Naive thymus-derived CD4-positive, alpha-beta T cell (primary cell): Measurements from ENCODE around the gene PDZD8. TPM values are rescaled to one million over a fixed set of nuclear protein-coding genes. Genes with fewer than 3 reads are reported as not detected.

Experiments
- ATAC-seq: fragments of 150-1000 bp; cut with Tn5 transposase; 2 replicates; pipeline ENCODE4 v1.10.0; 2021; ENCODE audit warnings: mild to moderate bottlenecking, moderate library complexity
- CTCF ChIA-PET: fragments of 350-600 bp; sonication (Branson Sonifier 250); formaldehyde crosslinking; loops from one replicate; lab custom pipeline; 2021; ENCODE audit warnings: antibody characterized with exemption; lab: Charles Lee
- POLR2A ChIA-PET: fragments of 350-600 bp; sonication (Branson Sonifier 250); formaldehyde crosslinking; loops from one replicate; lab custom pipeline; 2021; ENCODE audit warnings: antibody characterized with exemption, inconsistent platforms; lab: Charles Lee
- DNase-seq, 9 donors: peaks; one replicate each; pipeline versions ENCODE4 v3.0.0 to v3.0.0-alpha.2; 2020 to 2022; ENCODE audit warnings: mixed read lengths in 1 of 9
- H3K27ac ChIP-seq: one replicate; pipeline ENCODE4 v1.7.0; 2013; ENCODE audit warnings: mild to moderate bottlenecking, low read depth, low read length, moderate library complexity
- H3K27me3 ChIP-seq, 2 donors: one replicate each; pipeline ENCODE4 v1.7.0; 2013; ENCODE audit warnings: low read length in 2 of 2, mild to moderate bottlenecking in 2 of 2, moderate library complexity in 2 of 2; ENCODE audit not compliant: control insufficient read depth in 2 of 2, insufficient read depth in 2 of 2
- H3K36me3 ChIP-seq, 3 experiments: 1 replicate in 2 of 3; 2 replicates in 1 of 3; pipeline ENCODE4 v1.7.0; 2013; ENCODE audit warnings: low read length in 3 of 3, mild to moderate bottlenecking in 3 of 3, moderate library complexity in 1 of 3; ENCODE audit not compliant: insufficient read depth in 3 of 3, control insufficient read depth in 2 of 3
- H3K4me1 ChIP-seq, 2 donors: one replicate each; pipeline ENCODE4 v1.7.0; 2013; ENCODE audit warnings: low read length in 2 of 2, mild to moderate bottlenecking in 2 of 2, moderate library complexity in 1 of 2; ENCODE audit not compliant: control insufficient read depth in 2 of 2, insufficient read depth in 2 of 2
- H3K4me3 ChIP-seq: 2 replicates; pipeline ENCODE4 v1.7.0; 2013; ENCODE audit warnings: mild to moderate bottlenecking, low read length
- H3K9me3 ChIP-seq, 3 experiments: 1 replicate in 2 of 3; 2 replicates in 1 of 3; pipeline ENCODE4 v1.7.0; 2013; ENCODE audit warnings: low read length in 3 of 3; ENCODE audit not compliant: control insufficient read depth in 2 of 3
- H3K27ac Mint-ChIP-seq, 9 donors: one replicate each; pipeline ENCODE4 v1.8.0; 2020 to 2022; ENCODE audit warnings: mixed read lengths in 9 of 9, mild to moderate bottlenecking in 8 of 9, moderate library complexity in 5 of 9, inconsistent platforms in 2 of 9
- H3K27me3 Mint-ChIP-seq, 5 donors: one replicate each; pipeline ENCODE4 v1.8.0; 2021 to 2022; ENCODE audit warnings: mixed read lengths in 5 of 5, mild to moderate bottlenecking in 1 of 5
- H3K36me3 Mint-ChIP-seq, 5 donors: one replicate each; pipeline ENCODE4 v1.8.0; 2020 to 2022; ENCODE audit warnings: mixed read lengths in 5 of 5, mild to moderate bottlenecking in 3 of 5, inconsistent platforms in 1 of 5
- H3K4me1 Mint-ChIP-seq, 7 donors: one replicate each; pipeline ENCODE4 v1.8.0; 2020 to 2022; ENCODE audit warnings: mixed read lengths in 7 of 7, mild to moderate bottlenecking in 3 of 7, inconsistent platforms in 1 of 7
- H3K4me3 Mint-ChIP-seq, 10 donors: one replicate each; pipeline ENCODE4 v1.8.0; 2020 to 2022; ENCODE audit warnings: mild to moderate bottlenecking in 10 of 10, mixed read lengths in 10 of 10, moderate library complexity in 6 of 10, inconsistent platforms in 2 of 10
- H3K9me3 Mint-ChIP-seq, 11 donors: one replicate each; pipeline ENCODE4 v1.8.0; 2020 to 2022; ENCODE audit warnings: mixed read lengths in 11 of 11, mild to moderate bottlenecking in 4 of 11, inconsistent platforms in 1 of 11, moderate library complexity in 1 of 11
- intact Hi-C, 2 donors: fragments of 100-400 bp; cut with micrococcal nuclease; formaldehyde crosslinking; loops; one replicate each; pipeline ENCODE4 v1.15.1; 2023
- polyA plus RNA-seq, 2 donors: library from polyadenylated mRNA; unstranded; fragments of 300-500 nt; fragmentation: Illumina TruSeq; gene quantifications; one replicate each; pipeline ENCODE4 v1.2.3, GENCODE V29; 2021
- total RNA-seq, 6 experiments: library from RNA in 5 of 6; stranded (reverse) in 5 of 6; gene quantifications; 1 replicate in 5 of 6; 2 replicates in 1 of 6; pipeline ENCODE4 v1.2.3 and lab custom pipeline; 2021 to 2026

The PDZD8 gene
- total and polyA plus RNA-seq, 7 experiments from 2014 or later: 8.5 to 24.0 (median 12.7) TPM

DNA sequence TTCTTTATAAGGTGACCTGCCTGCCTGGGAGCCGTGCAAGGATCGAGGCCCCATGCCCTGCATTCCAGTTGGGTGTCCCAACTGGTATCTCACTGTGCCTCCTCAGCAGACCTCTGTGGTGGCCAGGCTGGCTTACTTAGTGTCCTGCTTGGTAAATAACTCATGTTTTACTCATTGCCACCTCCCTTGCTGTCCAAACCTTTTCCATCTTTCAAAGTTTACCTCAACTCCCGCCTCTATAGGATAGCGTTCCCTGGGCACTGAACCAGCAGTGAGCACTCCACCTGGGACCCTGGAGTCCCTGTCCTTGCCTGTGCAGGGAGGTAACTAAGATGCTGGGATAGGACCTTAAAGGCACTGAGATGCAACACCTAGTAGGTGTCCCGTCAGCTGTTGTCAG is 100.7 kb downstream of the PDZD8 start:
- POLR2A ChIA-PET: no interaction called here
- ATAC-seq: no peak
- peaks cover 0 to 9% (median 0%) of the 10 kb centered on the region in 5 donors for H3K36me3 Mint-ChIP-seq

GRCh38 chr10:117273980-117274379 is 101.3 kb downstream of the PDZD8 start:
- Mint-ChIP-seq H3K4me3 (no peak overlapping the region), H3K36me3 (peaks cover 0 to 9% (median 0%) of the 10 kb centered on the region in 5 donors), H3K9me3 (no peaks in the 10 kb centered on the region), H3K4me1 (no peaks in the 10 kb centered on the region), H3K27ac (no peak overlapping the region), H3K27me3 (no peaks in the 10 kb centered on the region)
- H3K27me3 ChIP-seq: no peaks in the 10 kb centered on the region
- CTCF ChIA-PET: interaction anchor here (1.1 kb wide), 1 partner anchor 57 kb away, joined by 3 read pairs; no protein-coding TSS in a partner anchor
- no peaks in the 10 kb centered on the region for H3K36me3 ChIP-seq
- intact Hi-C loops: no loop called here
- DNase-seq (no peak), ATAC-seq (no peak)
- H3K4me3 ChIP-seq: no peak overlapping the region
- no peaks in the 10 kb centered on the region for H3K4me1 ChIP-seq
- no peaks in the 10 kb centered on the region for H3K9me3 ChIP-seq
- POLR2A ChIA-PET: no interaction called here
- H3K27ac ChIP-seq: no peak overlapping the region

More for the DNA sequence above, 100.7 kb downstream of the PDZD8 start:
- H3K27ac Mint-ChIP-seq: no peak overlapping the region
- CTCF ChIA-PET: no interaction called here
- Histone ChIP-seq H3K9me3 (no peaks in the 10 kb centered on the region), H3K36me3 (no peaks in the 10 kb centered on the region), H3K4me3 (no peak overlapping the region), H3K4me1 (no peaks in the 10 kb centered on the region), H3K27me3 (no peaks in the 10 kb centered on the region), H3K27ac (no peak overlapping the region)
- H3K4me3 Mint-ChIP-seq: no peak overlapping the region
- H3K27me3 Mint-ChIP-seq: no peaks in the 10 kb centered on the region
- H3K9me3 Mint-ChIP-seq: no peaks in the 10 kb centered on the region
- intact Hi-C loops: no loop called here
- no peaks in the 10 kb centered on the region for H3K4me1 Mint-ChIP-seq
- DNase-seq: no peak

DNA sequence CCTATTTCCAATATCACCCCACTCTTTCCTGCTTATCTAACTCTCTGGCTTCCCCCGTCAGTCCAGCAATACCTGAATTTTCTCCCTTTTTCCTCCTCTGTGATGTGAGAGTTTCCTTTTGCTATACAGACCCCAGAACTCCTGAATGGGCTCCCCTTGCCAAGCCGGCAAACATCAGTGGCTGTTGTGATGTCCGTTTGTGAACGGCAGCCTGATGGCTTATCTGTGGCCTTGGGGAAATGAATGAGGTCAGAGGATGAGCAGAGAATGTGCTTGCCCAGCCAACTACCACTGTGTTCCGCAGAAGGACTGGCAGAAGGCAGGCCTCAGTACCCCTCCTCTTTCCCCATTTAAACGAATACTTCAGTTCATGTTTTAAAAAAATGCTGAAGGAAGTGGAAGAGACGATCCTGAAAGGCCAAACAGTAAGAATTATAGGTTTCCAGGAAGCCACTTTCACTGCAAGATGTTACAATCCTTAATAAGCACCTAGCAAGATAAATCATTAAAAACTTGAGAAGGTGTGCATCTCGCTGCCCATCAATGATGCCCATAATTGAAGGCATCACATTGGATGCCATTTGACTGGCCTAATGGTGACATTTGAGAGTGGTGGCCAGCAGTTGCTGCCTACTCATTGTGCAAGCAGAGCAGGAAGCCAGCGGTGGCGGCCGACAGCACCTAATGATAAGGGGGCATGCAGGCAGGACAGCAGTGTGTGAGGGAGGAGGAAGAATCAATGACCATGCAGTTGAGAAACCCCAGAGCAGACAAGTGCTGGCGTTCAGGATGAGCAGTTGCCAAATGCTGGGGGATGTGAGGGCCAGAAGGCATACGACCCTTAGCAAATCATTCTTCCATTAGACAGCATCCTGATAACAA is 102.8 kb downstream of the PDZD8 start:
- Mint-ChIP-seq H3K4me3 (no peak overlapping the region), H3K4me1 (no peaks in the 10 kb centered on the region), H3K27ac (no peak overlapping the region), H3K9me3 (no peaks in the 10 kb centered on the region), H3K27me3 (no peaks in the 10 kb centered on the region), H3K36me3 (peaks cover 0 to 9% (median 0%) of the 10 kb centered on the region in 5 donors)
- POLR2A ChIA-PET: no interaction called here
- Histone ChIP-seq H3K4me3 (no peak overlapping the region), H3K36me3 (no peaks in the 10 kb centered on the region), H3K4me1 (no peaks in the 10 kb centered on the region), H3K9me3 (no peaks in the 10 kb centered on the region), H3K27me3 (no peaks in the 10 kb centered on the region), H3K27ac (no peak overlapping the region)
- ATAC-seq (peak; percentile 61), DNase-seq (no peak)
- CTCF ChIA-PET: no interaction called here
- intact Hi-C loops: no loop called here

- CTCF ChIA-PET: no interaction called here
- intact Hi-C loops: no loop called here
- H3K9me3 Mint-ChIP-seq: no peaks in the 10 kb centered on the region
Measured at GRCh38 chr10:117271427-117271826, 103.8 kb downstream of the PDZD8 start.

DNA sequence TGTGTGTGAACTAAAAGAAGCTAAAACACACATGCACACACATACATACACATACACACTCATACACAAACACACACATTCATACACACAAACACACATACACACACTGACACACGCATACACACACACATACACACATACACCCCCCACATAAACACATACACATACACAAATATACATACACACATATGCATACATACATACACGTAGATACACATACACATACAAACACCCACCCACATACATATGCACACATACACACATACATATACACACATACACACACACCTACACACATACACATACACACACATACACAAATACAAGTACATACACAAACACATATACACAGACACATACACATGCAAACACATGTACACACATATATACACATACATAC is 106.3 kb downstream of the PDZD8 start:
- no peak for ATAC-seq
- H3K27ac Mint-ChIP-seq: no peak overlapping the region

More at GRCh38 chr10:117271427-117271826, 103.8 kb downstream of the PDZD8 start:
- Histone ChIP-seq H3K27me3 (no peaks in the 10 kb centered on the region), H3K4me1 (no peaks in the 10 kb centered on the region), H3K9me3 (no peaks in the 10 kb centered on the region), H3K36me3 (no peaks in the 10 kb centered on the region), H3K4me3 (no peak overlapping the region), H3K27ac (no peak overlapping the region)
- H3K4me3 Mint-ChIP-seq: no peak overlapping the region
- POLR2A ChIA-PET: no interaction called here
- peaks cover 0 to 6% (median 0%) of the 10 kb centered on the region in 5 donors for H3K36me3 Mint-ChIP-seq
- H3K4me1 Mint-ChIP-seq: no peaks in the 10 kb centered on the region
- no peaks in the 10 kb centered on the region for H3K27me3 Mint-ChIP-seq
- ATAC-seq (no peak), DNase-seq (no peak)
- no peak overlapping the region for H3K27ac Mint-ChIP-seq

DNA sequence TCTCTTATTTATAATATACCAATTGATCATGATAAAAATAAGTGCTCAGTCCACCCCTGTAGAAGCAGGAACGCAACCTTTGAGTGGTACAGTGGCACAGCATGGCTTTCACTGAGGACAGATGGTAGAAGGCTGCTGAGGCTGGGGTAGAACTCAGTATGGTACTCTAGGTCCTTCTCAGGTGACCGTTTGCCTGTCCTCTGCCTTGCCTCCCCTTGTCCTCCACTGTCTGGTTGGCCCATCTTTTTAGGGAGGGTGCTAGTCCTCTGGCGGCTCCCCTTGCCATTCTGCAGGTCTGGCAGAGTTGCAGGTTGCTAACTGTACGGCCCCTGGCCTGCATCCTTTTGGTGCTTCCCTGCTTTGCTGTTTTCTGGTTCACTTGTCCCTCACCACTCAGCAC is 107.0 kb downstream of the PDZD8 start:
- POLR2A ChIA-PET: no interaction called here
- CTCF ChIA-PET: no interaction called here
- H3K4me1 ChIP-seq: no peaks in the 10 kb centered on the region

More for the DNA sequence above, 106.3 kb downstream of the PDZD8 start:
- no peak for DNase-seq
- H3K4me1 ChIP-seq: no peaks in the 10 kb centered on the region
- no peaks in the 10 kb centered on the region for H3K4me1 Mint-ChIP-seq
- no peaks in the 10 kb centered on the region for H3K9me3 ChIP-seq
- intact Hi-C loops: no loop called here
- H3K36me3 ChIP-seq: no peaks in the 10 kb centered on the region
- H3K4me3 ChIP-seq: no peak overlapping the region
- no peaks in the 10 kb centered on the region for H3K27me3 ChIP-seq
- POLR2A ChIA-PET: no interaction called here
- CTCF ChIA-PET: no interaction called here
- no peak overlapping the region for H3K27ac ChIP-seq
- no peaks in the 10 kb centered on the region for H3K9me3 Mint-ChIP-seq
- H3K4me3 Mint-ChIP-seq: no peak overlapping the region
- H3K36me3 Mint-ChIP-seq: no peaks in the 10 kb centered on the region
- H3K27me3 Mint-ChIP-seq: peaks cover 0 to 11% (median 6%) of the 10 kb centered on the region in 5 donors

GRCh38 chr10:117266812-117267211 is 108.4 kb downstream of the PDZD8 start:
- ATAC-seq (no peak), DNase-seq (no peak)
- Mint-ChIP-seq H3K4me1 (no peaks in the 10 kb centered on the region), H3K27ac (no peak overlapping the region), H3K9me3 (no peaks in the 10 kb centered on the region), H3K27me3 (peaks cover 0 to 27% (median 14%) of the 10 kb centered on the region in 5 donors), H3K4me3 (no peak overlapping the region), H3K36me3 (no peaks in the 10 kb centered on the region)
- no peaks in the 10 kb centered on the region for H3K36me3 ChIP-seq
- H3K4me1 ChIP-seq: no peaks in the 10 kb centered on the region
- intact Hi-C loops: no loop called here
- no peaks in the 10 kb centered on the region for H3K27me3 ChIP-seq
- H3K9me3 ChIP-seq: no peaks in the 10 kb centered on the region
- ChIA-PET POLR2A (no interaction called here), CTCF (no interaction called here)
- no peak overlapping the region for H3K4me3 ChIP-seq
- no peak overlapping the region for H3K27ac ChIP-seq

More for the DNA sequence above, 107.0 kb downstream of the PDZD8 start:
- Histone ChIP-seq H3K27ac (no peak overlapping the region), H3K9me3 (no peaks in the 10 kb centered on the region), H3K36me3 (no peaks in the 10 kb centered on the region), H3K4me3 (no peak overlapping the region), H3K27me3 (no peaks in the 10 kb centered on the region)
- intact Hi-C loops: no loop called here
- H3K9me3 Mint-ChIP-seq: no peaks in the 10 kb centered on the region
- no peaks in the 10 kb centered on the region for H3K36me3 Mint-ChIP-seq
- DNase-seq (no peak), ATAC-seq (no peak)
- no peak overlapping the region for H3K27ac Mint-ChIP-seq
- H3K27me3 Mint-ChIP-seq: peaks cover 0 to 13% (median 6%) of the 10 kb centered on the region in 5 donors
- no peaks in the 10 kb centered on the region for H3K4me1 Mint-ChIP-seq
- H3K4me3 Mint-ChIP-seq: no peak overlapping the region
